GM21528 (cell line): ENCODE results near the gene DEFB121.
"Not testable (repeated sequence)": the region's sequence is repeated elsewhere in the genome, so short reads cannot be mapped to it uniquely, and the experiment has no call there.

ENCODE experiments used
- ATAC-seq: cut with Tn5 transposase; IDR thresholded peaks from one replicate; pipeline ENCODE4 v1.9.1; 2021; ENCODE audit warnings: mild to moderate bottlenecking, moderate library complexity; ENCODE audit not compliant: unreplicated experiment, low FRiP score

Gene DEFB121, protein sequence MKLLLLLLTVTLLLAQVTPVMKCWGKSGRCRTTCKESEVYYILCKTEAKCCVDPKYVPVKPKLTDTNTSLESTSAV

DNA sequence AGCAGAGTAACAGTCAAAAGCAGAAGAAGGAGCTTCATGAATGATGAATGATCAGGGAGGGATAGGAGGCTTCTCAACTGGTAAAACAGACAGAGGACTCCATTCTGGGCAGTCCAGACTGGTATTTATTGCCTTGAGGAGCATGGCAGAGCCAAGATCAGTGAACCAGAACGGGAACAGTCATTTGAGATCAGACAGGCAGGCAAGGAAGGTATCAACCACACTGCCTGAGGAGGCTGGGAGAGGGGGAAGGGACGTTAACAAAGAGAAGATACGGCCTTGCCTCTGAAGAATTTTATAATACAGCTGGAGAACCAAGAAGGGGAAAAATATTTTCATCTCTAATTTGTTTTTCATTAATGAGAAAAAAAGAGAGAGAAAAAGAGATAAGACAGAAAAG is at the start of gene DEFB121:
TSS of gene DEFB121 (minus strand) at position 101 of the 400 bp plus-strand sequence. CDS start at position 38, 63 bp downstream.
- ATAC-seq = no peak

DNA sequence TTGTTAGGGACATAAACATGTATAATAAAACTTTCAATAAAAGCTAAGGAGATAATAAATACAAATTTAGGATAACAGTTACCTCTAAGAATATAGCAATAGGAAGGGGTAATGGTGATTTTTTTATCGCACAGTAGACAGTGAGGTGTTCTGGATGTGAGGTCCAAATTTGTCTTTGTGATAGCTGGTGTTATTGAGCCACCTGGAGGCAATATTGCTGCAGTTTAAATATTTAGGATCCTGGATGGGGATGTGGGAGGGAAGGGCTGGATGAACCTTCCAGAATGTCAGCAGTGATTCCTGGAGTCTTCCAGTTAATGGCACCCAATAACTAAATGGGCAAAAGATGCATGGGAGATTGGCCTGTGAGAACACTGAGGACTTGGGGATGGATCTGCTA is 48.3 kb upstream of the DEFB121 start:
- ATAC-seq = no peak

DNA sequence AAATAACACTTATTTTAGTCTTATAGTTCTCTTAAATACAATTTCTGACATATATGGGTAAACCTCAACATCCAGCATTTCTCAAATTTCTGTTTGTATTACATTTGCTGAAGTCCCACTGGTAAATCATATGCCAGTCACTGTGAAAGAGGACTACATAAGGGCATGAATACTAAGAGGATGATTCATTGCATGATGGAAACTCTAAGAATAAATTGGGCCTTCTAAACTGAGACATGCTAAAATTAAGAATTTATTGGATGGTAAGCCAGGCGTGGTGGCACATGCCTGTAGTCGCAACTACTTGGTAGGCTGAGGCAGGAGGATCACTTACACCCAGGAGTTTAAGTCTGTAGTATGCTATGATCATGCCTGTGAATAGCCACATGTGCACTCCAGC is 46.6 kb upstream of the DEFB121 start:
- no peak for ATAC-seq

DNA sequence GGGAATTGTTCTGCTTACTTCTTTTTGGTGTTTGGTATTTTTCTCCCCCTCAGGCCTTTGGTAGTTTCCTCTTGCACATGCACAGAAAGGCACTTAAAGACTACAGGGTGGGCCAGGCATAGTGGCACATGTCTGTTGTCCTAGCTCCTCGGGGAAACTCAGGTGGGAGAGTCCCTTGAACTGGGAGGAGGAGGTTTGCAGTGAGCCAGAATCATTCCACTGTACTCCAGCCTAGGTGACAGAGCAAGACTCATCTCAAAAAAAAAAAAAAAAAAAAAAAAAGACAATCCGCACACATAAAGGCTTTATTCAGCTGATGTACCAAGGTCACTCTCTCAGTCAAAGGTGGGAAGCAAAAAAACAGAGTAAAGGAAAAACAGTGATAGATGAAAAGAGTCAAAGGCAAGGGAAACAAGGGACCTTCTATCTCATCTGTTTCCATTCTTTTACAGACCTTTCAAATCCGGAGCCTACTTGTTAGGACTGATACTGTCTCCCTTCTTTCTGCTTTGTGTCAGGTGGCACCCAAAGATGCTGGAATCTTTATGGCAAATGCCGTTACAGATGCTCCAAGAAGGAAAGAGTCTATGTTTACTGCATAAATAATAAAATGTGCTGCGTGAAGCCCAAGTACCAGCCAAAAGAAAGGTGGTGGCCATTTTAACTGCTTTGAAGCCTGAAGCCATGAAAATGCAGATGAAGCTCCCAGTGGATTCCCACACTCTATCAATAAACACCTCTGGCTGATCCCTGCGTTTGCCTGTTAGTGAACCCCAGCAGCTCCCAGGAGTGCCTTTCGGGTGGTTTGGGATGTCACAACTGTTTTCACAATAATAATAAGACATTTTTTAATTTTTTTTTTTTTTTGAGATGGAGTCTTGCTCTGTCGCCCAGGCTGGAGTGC is 43.7 kb upstream of the DEFB121 start:
- no peak for ATAC-seq

DNA sequence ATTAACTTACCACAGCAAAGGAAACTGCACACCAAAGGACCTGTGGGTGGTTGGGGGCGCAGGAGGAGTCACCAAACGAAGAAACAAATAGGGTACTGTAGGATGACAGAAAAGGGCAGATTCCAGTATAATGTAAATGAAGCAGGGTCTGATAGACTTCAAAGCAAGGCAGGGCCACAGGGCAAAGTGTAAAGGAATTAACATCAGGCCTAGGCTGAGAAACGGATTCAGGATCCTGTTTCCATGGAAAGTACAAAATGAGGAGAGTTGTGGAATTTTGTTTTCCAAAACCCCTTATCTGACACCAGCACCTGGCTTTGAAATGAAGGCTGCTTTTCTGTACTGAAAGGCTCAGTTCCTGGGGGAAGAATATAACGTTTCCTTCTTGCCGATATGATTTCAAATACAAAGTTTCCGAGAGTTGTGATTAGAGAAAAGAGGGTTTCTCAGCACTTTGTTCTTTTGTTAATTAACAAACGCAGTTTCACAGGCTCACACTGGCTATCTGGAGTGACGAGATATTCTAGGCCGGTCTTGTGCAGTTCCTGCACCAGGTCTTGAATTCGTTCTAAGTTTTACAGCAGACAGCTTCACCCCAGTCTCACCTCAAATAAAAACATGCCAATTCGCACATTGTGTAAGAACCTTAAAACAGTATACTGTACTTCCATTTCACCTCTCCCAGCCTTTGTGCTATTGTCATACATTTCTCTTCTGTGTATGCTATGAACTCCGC is 40.2 kb upstream of the DEFB121 start:
- ATAC-seq = no peak

DNA sequence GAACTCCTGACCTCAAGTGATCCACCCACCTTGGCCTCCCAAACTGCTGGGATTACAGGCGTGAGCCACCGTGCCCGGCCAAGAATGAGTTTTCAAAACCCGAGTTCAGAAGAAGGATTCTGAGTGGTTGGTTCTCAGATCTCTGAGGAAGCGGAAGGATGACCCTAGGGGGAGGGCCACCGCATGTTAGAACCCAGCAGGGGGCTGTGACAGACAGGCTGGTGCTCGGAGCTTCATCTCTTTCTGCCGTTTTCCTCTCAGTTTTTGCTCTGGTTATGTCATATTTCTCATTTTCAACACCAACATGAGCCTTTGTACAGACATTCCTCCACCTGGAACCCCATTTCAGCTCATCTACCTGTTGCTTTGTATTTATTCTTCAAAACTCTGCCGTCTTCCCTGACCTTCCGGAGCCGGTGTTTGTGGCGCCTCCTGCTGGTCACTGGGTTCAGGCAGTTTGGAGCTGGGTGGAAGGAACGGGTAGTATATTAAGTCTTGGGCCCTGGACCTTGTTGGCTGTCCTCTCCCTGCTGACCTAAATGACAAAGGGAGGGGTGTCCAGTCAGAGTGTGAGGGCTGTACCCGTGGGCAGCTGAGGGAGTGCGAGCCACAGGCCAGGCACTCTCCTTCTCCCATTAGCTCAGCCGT is 34.1 kb upstream of the DEFB121 start, which contains the start of gene DEFB123:
TSS of gene DEFB123 (plus strand) at position 621 of the 648 bp plus-strand sequence. CDS start 67 bp downstream, outside the sequence.
- no peak for ATAC-seq

DNA sequence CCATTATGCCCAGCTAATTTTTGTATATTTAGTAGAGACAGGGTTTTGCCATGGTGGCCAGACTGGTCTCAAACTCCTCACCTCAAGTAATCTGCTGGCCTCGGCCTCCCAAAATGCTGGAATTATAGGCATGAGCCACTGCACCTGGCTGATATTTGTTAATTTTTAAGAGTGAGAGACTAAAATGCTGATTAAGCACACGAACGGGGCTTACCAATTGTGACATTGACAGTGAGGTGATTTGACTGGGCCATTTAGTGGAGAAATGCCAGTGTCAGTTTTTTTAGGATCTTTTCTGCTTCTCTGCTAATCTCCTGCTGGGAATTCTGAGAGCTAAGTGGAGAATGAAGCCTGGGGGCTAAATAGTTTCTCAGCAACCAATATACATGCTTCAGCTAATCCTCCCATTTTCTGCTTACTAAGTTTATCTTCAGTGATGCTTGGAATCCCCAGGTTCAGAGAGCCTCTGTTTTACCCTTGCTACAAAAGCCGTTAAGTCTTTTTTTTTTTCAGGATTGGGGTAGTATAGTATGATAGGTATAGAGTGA is 24.6 kb upstream of the DEFB121 start:
- ATAC-seq = no peak

DNA sequence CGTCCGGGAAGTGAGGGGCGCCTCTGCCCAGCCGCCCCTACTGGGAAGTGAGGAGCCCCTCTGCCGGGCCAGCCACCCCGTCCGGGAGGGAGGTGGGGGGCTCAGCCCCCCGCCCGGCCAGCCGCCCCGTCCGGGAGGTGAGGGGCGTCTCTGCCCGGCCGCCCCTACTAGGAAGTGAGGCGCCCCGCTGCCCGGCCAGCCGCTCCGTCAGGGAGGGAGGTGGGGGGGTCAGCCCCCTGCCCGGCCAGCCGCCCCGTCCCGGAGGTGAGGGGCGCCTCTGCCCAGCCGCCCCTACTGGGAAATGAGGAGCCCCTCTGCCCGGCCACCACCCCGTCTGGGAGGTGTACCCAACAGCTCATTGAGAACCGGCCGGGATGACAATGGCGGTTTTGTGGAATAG is 21.6 kb upstream of the DEFB121 start:
- not testable (repeated sequence) for ATAC-seq

DNA sequence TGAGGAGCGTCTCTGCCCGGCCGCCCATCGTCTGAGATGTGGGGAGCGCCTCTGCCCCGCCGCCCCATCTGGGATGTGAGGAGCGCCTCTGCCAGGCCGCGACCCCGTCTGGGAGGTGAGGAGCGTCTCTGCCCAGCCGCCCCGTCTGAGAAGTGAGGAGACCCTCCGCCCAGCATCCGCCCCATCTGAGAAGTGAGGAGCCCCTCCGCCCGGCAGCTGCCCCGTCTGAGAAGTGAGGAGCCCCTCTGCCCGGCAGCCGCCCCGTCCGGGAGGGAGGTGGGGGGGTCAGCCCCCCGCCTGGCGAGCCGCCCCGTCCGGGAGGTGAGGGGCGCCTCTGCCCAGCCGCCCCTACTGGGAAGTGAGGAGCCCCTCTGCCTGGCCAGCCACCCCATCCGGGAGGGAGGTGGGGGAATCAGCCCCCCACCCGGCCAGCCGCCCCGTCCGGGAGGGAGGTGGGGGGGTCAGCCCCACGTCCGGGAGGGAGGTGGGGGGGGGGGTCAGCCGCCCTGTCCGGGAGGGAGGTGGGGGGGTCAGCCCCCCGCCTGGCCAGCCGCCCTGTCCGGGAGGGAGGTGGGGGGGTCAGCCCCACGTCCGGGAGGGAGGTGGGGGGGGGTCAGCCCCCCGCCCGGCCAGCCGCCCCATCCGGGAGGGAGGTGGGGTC is 21.0 kb upstream of the DEFB121 start:
- ATAC-seq = not testable (repeated sequence)

DNA sequence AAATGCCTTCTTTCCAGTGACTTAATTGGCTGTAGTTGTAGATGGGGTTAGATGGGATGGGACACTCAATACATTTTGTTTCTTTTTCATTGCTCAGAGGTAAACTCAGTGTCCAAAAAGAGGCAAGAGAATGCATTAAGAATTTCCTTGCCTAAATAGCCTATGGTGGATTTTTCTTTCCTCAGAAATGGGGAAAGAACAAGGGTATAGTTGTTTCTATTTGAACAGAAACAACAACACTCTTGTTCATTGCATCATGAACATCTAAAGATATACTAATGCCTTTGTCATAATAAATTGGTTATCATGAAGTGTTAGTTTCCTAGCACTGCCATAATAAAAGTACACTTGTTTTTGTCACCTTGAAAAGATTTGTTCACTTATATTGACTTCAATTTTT is 19.8 kb upstream of the DEFB121 start:
- ATAC-seq = no peak

DNA sequence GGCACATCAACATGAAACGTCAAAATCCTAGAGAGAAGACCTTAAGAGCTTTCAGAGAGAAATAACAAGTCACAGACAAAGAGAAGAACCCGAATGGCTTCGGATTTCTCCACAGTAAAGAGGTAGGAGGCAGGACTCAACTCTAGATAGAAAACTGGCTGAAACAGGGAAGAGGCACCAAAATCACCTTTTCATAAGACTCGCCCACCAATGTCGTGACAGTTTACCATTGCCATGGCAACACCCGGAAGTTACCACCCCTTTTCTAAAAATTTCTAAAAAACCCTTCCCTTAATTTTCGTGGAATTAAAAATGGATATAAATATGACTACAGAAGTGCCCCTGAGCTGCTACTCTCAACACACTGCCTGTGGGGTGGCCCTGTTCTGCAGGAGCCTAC is 12.3 kb upstream of the DEFB121 start:
- no peak for ATAC-seq

DNA sequence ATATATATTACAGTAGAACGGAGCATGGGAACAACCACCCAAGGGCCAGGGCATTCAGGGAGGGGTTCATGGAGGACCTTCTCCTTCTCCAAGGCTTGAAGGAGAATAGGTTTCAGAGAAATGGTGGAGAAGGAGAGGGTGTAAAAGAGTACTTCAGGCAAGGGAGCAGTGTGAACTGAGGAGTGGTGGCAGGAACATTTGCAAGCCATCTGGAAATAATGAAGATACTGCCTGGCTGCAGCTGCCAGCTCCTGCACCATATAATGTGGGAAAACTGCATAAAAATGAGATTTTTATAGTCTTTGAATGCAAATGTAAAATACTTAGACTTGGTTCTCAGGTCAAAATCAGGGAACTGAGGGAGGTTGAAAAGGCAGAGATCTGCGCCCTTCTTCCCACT is 9.6 kb upstream of the DEFB121 start:
- ATAC-seq = no peak

DNA sequence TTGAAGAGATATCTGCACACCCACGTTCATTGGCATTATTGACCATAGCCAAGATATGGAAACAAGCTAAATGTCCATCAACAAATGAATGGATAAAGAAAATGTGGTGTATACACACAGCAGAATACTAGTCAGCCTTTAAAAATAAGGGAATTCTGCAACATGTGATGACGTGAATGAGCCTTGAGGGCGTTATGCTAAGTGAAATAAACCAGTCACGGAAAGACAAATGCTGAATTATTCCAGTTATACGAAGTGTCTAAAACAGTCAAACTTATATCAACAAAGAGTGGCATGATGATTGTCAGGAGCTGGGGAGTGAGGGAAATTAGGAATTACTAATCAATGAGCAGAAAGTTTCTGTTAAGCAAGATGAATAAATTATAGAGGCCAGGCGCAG is 8.4 kb upstream of the DEFB121 start:
- ATAC-seq = no peak

DNA sequence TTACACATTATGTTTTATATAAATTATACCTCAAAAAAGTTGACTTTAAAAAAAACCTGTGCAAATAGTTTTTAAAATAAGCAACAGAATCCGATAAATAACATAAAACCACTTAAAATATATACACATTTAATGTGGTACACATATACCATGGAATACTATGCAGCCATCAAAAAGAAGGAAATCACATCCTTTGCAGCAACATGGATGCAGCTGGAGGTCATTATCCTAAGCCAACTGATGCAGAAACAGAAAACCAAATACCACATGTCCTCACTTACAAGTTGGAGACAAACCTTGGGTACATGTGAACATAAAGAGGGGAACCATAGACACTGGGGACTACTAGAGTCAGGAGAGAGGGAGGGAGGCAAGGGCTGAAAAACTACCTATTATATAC is 4.0 kb upstream of the DEFB121 start:
- no peak for ATAC-seq

DNA sequence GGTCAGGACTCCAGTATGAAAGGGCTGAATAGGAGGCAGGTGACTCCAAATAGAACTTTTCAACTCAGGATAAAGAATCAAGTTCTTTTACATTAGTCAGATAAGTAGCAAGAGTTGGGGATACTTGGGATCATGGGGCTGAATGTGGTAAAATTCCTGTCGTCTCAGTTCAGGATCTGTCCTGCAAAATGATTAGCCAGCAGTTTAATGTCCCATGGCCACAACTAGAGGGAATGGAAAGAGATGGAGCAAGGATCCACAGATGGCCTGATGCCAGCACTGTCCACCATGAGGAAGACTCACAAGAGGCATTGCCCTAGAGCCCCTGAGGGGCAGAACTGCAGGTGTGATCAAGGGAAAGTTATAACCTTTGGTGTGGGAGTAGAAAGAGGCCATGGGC is 2.1 kb downstream of the DEFB121 start:
- no peak for ATAC-seq

DNA sequence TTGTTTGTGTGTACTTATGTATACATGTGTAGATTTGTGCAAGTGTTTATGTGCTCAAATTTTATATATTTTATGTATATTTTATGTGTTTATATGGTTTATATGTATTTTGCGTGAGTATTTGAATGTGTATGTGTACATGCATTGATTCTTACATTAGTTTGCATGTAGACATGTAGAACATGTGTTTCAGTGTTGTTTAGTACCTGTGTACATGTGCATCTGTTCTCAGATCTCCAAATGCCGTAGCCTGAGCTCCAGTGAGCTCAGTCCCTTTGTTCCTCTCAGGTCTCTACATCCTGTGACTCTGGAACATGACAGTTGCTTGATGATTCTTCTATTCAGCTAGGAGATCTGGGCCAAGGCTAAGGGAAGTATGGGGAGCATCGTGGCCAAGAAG is 11.1 kb downstream of the DEFB121 start:
- no peak for ATAC-seq

DNA sequence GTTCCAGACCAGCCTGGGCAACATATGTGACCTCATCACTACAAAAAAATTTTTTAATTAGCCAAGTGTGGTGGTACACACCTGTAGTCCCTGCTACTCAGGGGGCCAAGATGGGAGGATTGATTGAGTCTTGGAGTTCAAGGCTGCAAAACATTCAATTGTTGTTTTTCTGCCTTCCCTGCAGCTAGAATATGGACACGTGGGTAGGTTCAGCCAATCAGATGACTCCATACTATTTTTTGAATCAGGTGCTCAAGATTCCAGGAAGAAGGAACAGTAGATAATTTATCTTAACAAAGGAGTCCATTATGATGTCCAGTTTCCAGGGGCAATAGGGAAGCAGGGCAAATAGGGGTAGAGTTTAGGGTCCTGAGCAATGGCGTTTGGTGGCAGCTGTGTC is 13.2 kb downstream of the DEFB121 start:
- no peak for ATAC-seq

DNA sequence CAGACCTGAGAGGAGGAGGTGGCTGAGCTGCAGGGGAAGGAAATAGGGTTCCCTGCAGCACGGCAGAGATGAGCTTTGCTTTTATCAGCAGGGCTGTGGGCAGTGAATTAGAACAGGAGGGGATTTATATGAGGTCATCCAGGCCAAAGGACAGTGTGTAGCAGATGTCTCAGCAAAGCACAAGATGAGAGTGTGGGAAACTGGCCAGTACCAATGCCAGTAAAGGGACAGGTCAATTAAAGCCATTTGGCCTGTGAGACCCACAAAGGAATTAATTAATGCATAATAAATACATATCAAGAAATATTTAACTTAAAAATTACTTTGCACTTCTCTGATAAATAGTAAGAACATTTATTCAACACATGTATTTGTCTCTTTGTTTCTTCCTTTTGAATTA is 15.5 kb downstream of the DEFB121 start, which contains the start of gene DEFB119:
TSS of gene DEFB119 (minus strand) at position 101 of the 400 bp plus-strand sequence. CDS start 107 bp downstream, outside the sequence.
- no peak for ATAC-seq

DNA sequence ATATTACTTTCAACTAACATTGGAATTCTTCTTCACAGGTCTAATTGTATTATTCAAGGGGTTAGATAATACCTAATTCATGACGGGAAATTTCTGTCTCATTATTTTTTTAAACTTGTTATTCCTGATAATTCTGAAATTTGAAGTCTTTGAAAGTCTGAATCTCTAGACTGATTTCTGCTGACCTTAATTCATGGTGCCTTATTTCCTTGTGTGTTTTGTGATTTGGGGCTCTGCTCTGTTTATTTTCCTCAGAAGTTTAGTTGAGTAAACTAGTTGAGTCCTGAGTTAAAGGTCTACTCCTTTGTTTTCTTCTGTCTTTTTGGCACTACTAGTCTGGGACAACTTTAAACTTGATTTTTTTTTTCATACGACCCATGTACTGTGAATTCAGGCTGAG is 31.7 kb downstream of the DEFB121 start:
- no peak for ATAC-seq

DNA sequence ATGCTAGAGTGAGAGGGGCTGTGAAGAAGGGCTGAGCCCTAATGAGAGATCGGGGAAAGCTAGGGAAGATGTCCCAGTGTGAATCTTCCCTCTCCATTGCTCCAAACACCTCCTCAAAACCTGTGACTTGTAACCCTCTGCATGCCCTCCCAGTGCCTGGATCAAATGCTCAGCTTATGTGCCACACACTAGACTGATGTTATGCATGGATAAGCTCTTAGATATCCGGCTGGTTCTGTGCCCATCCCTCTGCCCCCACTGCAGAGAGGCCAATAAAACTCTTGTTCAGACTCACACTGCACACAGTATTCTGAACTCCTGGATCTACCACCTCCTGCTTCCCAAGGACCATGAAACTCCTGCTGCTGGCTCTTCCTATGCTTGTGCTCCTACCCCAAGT is 37.7 kb downstream of the DEFB121 start, which contains the start of gene DEFB118:
TSS of gene DEFB118 (plus strand) at position 301 of the 400 bp plus-strand sequence. CDS start at position 351, 50 bp downstream.
- no peak for ATAC-seq
